Measurements from ENCODE around the gene PARD3.

The PARD3 gene

DNA sequence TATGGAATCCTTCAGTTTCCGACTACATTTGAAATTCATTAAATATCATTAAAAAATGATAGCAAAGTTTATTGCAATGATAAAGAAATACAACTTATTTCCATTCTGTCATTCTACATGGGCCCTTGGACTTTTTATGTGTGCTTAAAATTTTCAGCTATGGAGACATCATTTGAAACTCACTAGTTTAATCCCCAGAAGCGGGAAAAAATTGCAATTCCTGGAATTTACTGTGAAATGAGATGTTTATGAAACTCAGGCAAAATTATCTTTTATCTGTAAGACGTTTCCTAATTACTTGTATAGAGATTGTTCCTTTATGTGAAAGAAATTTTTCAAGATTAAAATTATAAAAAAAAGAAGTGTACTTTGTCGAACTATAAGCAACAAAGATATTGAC is 213.4 kb downstream of the PARD3 start:
- Histone ChIP-seq H3K9me3 (ENCODE audit: control insufficient read depth, low read length) (no peaks in the 10 kb centered on the region), H3K27ac (ENCODE audit: low read depth, low read length, severe bottlenecking) (no peak overlapping the region), H3K36me3 (ENCODE audit: control insufficient read depth, insufficient read depth, low read length) (no peaks in the 10 kb centered on the region), H3K4me3 (ENCODE audit: extremely low read depth, insufficient read depth, low read length, poor library complexity, severe bottlenecking) (no peak overlapping the region), H3K4me1 (ENCODE audit: control insufficient read depth, insufficient read depth, low read length, poor library complexity, severe bottlenecking) (peaks cover 2% of the 10 kb centered on the region)
- WGBS, 2 experiments (ENCODE audit: insufficient coverage in 2 of 2): no CpG with 5 or more reads among the region's 4 CpGs

- H3K36me3 ChIP-seq (ENCODE audit: control insufficient read depth, insufficient read depth, low read length): no peaks in the 10 kb centered on the region
- peaks cover 2% of the 10 kb centered on the region for H3K4me1 ChIP-seq (ENCODE audit: control insufficient read depth, insufficient read depth, low read length, poor library complexity, severe bottlenecking)
- WGBS, 2 experiments (ENCODE audit: insufficient coverage in 2 of 2): 94 to 95% methylated on average over 8 to 10 of the region's 12 CpGs
- H3K4me3 ChIP-seq (ENCODE audit: extremely low read depth, insufficient read depth, low read length, poor library complexity, severe bottlenecking): no peak overlapping the region
- no peaks in the 10 kb centered on the region for H3K9me3 ChIP-seq (ENCODE audit: control insufficient read depth, low read length)
- no peak overlapping the region for H3K27ac ChIP-seq (ENCODE audit: low read depth, low read length, severe bottlenecking)
Measured at GRCh38 chr10:34599026-34599795, 215.9 kb downstream of the PARD3 start.

DNA sequence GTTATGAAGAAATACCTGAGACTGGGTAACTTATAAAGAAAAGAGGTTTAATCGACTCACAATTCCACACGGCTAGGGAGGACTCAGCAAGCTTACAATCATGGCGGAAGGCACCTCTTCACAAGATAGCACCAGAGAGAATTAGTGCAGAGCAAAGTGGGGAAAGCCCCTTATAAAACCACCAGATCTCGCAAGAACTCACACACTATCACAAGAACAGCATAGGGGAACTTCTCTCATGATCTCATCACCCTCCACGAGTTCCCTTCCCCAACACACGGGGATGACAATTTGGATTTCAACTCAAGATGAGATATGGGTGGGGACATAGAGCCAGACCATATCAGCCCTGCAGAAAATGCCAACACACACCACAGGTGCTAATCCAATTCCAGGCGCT is 218.7 kb downstream of the PARD3 start:
- H3K36me3 ChIP-seq (ENCODE audit: control insufficient read depth, insufficient read depth, low read length): no peaks in the 10 kb centered on the region
- peaks cover 2% of the 10 kb centered on the region for H3K4me1 ChIP-seq (ENCODE audit: control insufficient read depth, insufficient read depth, low read length, poor library complexity, severe bottlenecking)
- H3K9me3 ChIP-seq (ENCODE audit: control insufficient read depth, low read length): no peaks in the 10 kb centered on the region
- H3K4me3 ChIP-seq (ENCODE audit: extremely low read depth, insufficient read depth, low read length, poor library complexity, severe bottlenecking): no peak overlapping the region
- WGBS, 2 experiments (ENCODE audit: insufficient coverage in 2 of 2): 100% methylated on average over 2 to 3 of the region's 7 CpGs
- no peak overlapping the region for H3K27ac ChIP-seq (ENCODE audit: low read depth, low read length, severe bottlenecking)

DNA sequence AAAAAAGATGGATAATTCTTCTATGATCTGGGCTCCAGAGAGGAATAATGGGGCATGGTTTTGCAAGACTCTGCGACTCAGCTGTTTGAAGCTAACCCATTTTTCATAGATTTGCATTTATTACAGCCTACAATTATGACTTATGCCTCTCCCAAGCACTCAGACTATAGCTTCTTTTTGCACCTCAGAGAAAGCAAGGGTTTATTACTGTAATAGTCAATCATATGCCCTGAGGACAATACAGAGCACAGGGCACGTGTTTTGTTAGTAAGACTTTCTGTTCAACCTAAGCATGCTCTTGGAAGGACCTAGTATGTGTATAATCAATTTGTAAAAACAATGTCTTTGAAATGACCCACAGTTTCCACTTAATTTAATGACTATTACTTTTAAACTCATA is 221.2 kb downstream of the PARD3 start:
- no peak overlapping the region for H3K4me3 ChIP-seq (ENCODE audit: extremely low read depth, insufficient read depth, low read length, poor library complexity, severe bottlenecking)

DNA sequence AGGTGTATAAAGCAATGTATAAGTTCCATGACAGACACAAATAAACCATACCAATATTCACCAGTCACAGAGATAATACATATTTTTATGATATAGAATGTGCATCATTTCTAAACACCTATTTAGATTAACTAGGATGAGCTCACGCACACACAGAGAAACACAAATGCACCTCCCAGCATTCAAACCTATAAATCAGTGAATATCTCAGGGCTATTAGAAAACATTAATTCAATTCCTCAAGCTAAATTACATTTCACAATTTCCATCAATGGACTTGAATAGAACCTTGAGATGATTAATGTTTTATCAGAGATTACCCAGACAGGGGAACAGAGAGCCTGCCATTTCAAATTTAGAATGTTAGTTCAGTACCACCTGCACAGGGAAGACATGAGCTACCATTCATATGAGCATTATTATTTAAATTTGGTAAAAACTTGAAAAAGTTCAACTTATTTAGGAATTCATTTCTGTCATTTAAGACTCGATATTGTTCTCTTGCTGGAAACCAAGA is 221.7 kb downstream of the PARD3 start:
- Histone ChIP-seq H3K4me3 (ENCODE audit: extremely low read depth, insufficient read depth, low read length, poor library complexity, severe bottlenecking) (no peak overlapping the region), H3K4me1 (ENCODE audit: control insufficient read depth, insufficient read depth, low read length, poor library complexity, severe bottlenecking) (peaks cover 2% of the 10 kb centered on the region), H3K36me3 (ENCODE audit: control insufficient read depth, insufficient read depth, low read length) (no peaks in the 10 kb centered on the region), H3K27ac (ENCODE audit: low read depth, low read length, severe bottlenecking) (no peak overlapping the region), H3K9me3 (ENCODE audit: control insufficient read depth, low read length) (no peaks in the 10 kb centered on the region)
- no CpG with 5 or more reads among the region's 2 CpGs for WGBS, 2 experiments (ENCODE audit: insufficient coverage in 2 of 2)

More for the DNA sequence above, 221.2 kb downstream of the PARD3 start:
- Histone ChIP-seq H3K9me3 (ENCODE audit: control insufficient read depth, low read length) (no peaks in the 10 kb centered on the region), H3K36me3 (ENCODE audit: control insufficient read depth, insufficient read depth, low read length) (no peaks in the 10 kb centered on the region), H3K27ac (ENCODE audit: low read depth, low read length, severe bottlenecking) (no peak overlapping the region), H3K4me1 (ENCODE audit: control insufficient read depth, insufficient read depth, low read length, poor library complexity, severe bottlenecking) (peaks cover 2% of the 10 kb centered on the region)
- WGBS, 2 experiments (ENCODE audit: insufficient coverage in 2 of 2): 88 to 100% methylated on average over 1 of the region's 2 CpGs

DNA sequence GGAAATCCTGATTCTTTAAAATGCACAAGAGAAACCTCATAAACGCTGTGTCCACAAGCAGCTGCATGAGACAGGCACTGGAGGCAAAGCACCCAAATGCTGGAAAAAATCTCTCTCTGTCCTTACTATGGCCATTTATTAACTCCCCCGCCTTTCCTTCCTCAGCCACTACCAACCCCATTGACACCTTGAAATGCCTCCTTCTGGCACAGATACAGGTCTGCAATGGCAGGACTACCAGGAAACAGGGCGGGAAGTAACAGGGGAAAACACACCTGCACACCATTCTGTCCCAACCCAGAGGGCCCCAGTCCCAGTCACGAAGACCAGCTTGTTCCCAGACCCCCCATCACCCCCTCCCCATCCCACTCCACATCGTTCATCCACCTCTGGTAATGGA is 224.3 kb downstream of the PARD3 start:
- H3K4me3 ChIP-seq (ENCODE audit: extremely low read depth, insufficient read depth, low read length, poor library complexity, severe bottlenecking): no peak overlapping the region
- peaks cover 4% of the 10 kb centered on the region for H3K4me1 ChIP-seq (ENCODE audit: control insufficient read depth, insufficient read depth, low read length, poor library complexity, severe bottlenecking)
- no peak overlapping the region for H3K27ac ChIP-seq (ENCODE audit: low read depth, low read length, severe bottlenecking)
- no peaks in the 10 kb centered on the region for H3K9me3 ChIP-seq (ENCODE audit: control insufficient read depth, low read length)
- WGBS, 2 experiments (ENCODE audit: insufficient coverage in 2 of 2): 86 to 89% methylated on average over 2 to 4 of the region's 5 CpGs
- H3K36me3 ChIP-seq (ENCODE audit: control insufficient read depth, insufficient read depth, low read length): no peaks in the 10 kb centered on the region

DNA sequence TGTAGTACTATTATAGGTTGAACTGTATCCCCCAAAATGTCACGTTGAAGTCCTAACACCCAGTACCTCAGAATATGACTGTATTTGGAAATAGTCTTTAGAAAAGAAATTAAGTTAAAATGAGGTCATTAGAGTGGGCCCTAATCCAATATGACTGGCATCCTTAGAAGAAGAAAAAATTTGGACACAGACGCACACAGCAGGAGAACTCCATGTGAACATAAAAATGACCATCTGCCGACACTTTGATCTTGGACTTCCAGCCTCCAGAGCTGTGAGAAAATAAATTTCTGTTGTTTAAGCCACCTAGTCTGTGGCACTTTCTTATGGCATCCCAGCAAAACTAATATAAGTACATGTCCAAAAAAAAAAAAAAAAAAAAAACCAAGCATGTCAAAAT is 225.8 kb downstream of the PARD3 start:
- Histone ChIP-seq H3K4me1 (ENCODE audit: control insufficient read depth, insufficient read depth, low read length, poor library complexity, severe bottlenecking) (peaks cover 4% of the 10 kb centered on the region), H3K4me3 (ENCODE audit: extremely low read depth, insufficient read depth, low read length, poor library complexity, severe bottlenecking) (no peak overlapping the region), H3K36me3 (ENCODE audit: control insufficient read depth, insufficient read depth, low read length) (no peaks in the 10 kb centered on the region), H3K9me3 (ENCODE audit: control insufficient read depth, low read length) (no peaks in the 10 kb centered on the region), H3K27ac (ENCODE audit: low read depth, low read length, severe bottlenecking) (no peak overlapping the region)
- 75 to 100% methylated on average over 1 to 2 of the region's 3 CpGs for WGBS, 2 experiments (ENCODE audit: insufficient coverage in 2 of 2)

- no peak overlapping the region for H3K27ac ChIP-seq (ENCODE audit: low read depth, low read length, severe bottlenecking)
- peaks cover 4% of the 10 kb centered on the region for H3K4me1 ChIP-seq (ENCODE audit: control insufficient read depth, insufficient read depth, low read length, poor library complexity, severe bottlenecking)
- H3K9me3 ChIP-seq (ENCODE audit: control insufficient read depth, low read length): no peaks in the 10 kb centered on the region
- H3K4me3 ChIP-seq (ENCODE audit: extremely low read depth, insufficient read depth, low read length, poor library complexity, severe bottlenecking): no peak overlapping the region
- WGBS, 2 experiments (ENCODE audit: insufficient coverage in 2 of 2): 82 to 95% methylated on average over 4 to 5 of the region's 6 CpGs
- no peaks in the 10 kb centered on the region for H3K36me3 ChIP-seq (ENCODE audit: control insufficient read depth, insufficient read depth, low read length)
Measured at GRCh38 chr10:34587680-34588019, 227.4 kb downstream of the PARD3 start.

GRCh38 chr10:34587002-34587679 is 228.0 kb downstream of the PARD3 start:
- no peak overlapping the region for H3K27ac ChIP-seq (ENCODE audit: low read depth, low read length, severe bottlenecking)
- no peaks in the 10 kb centered on the region for H3K36me3 ChIP-seq (ENCODE audit: control insufficient read depth, insufficient read depth, low read length)
- WGBS, 2 experiments (ENCODE audit: insufficient coverage in 2 of 2): 83% methylated on average over 2 of the region's 4 CpGs; no CpG with 5 or more reads in 1 of the 2 experiments
- peaks cover 8% of the 10 kb centered on the region for H3K4me1 ChIP-seq (ENCODE audit: control insufficient read depth, insufficient read depth, low read length, poor library complexity, severe bottlenecking)
- no peak overlapping the region for H3K4me3 ChIP-seq (ENCODE audit: extremely low read depth, insufficient read depth, low read length, poor library complexity, severe bottlenecking)
- H3K9me3 ChIP-seq (ENCODE audit: control insufficient read depth, low read length): no peaks in the 10 kb centered on the region

DNA sequence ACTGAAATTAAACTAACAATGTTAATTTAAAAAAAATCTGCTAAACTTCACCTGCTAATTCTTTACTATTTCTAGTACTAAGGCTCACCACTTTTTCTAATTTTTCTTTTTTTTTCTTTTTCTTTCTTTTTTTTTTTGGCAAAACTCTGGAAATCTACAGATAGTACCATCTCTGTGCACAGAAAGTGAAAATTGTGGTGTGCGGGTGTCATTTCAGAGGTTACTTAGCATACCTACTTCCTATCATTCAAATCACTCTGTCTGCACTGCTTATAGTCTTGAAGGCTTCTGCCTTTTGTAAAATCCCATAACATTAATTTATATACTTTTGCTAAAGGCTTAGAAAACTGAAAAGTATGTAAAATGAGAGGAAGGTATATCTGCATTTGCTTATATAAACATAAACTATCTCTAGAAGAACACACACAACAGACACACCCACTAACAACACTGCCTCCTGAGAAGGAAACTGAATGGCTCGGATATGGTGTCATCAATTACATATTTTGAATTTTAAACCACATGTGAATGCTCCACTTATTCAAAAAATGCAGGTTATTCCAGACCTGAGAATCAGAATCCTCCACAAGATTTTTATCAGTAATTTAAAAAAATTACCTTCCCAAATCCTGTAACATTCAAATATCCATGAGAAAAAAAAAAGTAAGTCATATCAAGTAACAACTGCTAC is 229.5 kb downstream of the PARD3 start:
- Histone ChIP-seq H3K9me3 (ENCODE audit: control insufficient read depth, low read length) (no peaks in the 10 kb centered on the region), H3K4me1 (ENCODE audit: control insufficient read depth, insufficient read depth, low read length, poor library complexity, severe bottlenecking) (peaks cover 12% of the 10 kb centered on the region), H3K27ac (ENCODE audit: low read depth, low read length, severe bottlenecking) (no peak overlapping the region), H3K4me3 (ENCODE audit: extremely low read depth, insufficient read depth, low read length, poor library complexity, severe bottlenecking) (no peak overlapping the region), H3K36me3 (ENCODE audit: control insufficient read depth, insufficient read depth, low read length) (no peaks in the 10 kb centered on the region)
- WGBS, 2 experiments (ENCODE audit: insufficient coverage in 2 of 2): 100% methylated on average over 1 of the region's 2 CpGs
